GM19035 (cell line): ENCODE data around the gene PSMB9.
"Not testable (repeated sequence)": the region's sequence is repeated elsewhere in the genome, so short reads cannot be mapped to it uniquely, and the experiment has no call there.

ENCODE experiments used
- ATAC-seq: cut with Tn5 transposase; IDR thresholded peaks from one replicate; pipeline ENCODE4 v1.9.1; 2021; ENCODE audit not compliant: unreplicated experiment

The PSMB9 gene

GRCh38 chr6:32853541-32854375 is at the start of gene PSMB9, which contains the start of gene TAP1:
PSMB9 (plus strand) TSS chr6:32854192; CDS start chr6:32854230, 38 bp downstream.
TAP1 (minus strand) TSS chr6:32853704; CDS start chr6:32853636, 68 bp downstream.
- ATAC-seq = peak; percentile 81

GRCh38 chr6:32805404-32805803 is 48.6 kb upstream of the PSMB9 start:
- ATAC-seq = not testable (repeated sequence)

- no peak for ATAC-seq
These were observed 46.9 kb upstream of the PSMB9 start for GRCh38 chr6:32807020-32807580.

- ATAC-seq = no peak
These were observed 44.8 kb upstream of the PSMB9 start for GRCh38 chr6:32809171-32809570.

DNA sequence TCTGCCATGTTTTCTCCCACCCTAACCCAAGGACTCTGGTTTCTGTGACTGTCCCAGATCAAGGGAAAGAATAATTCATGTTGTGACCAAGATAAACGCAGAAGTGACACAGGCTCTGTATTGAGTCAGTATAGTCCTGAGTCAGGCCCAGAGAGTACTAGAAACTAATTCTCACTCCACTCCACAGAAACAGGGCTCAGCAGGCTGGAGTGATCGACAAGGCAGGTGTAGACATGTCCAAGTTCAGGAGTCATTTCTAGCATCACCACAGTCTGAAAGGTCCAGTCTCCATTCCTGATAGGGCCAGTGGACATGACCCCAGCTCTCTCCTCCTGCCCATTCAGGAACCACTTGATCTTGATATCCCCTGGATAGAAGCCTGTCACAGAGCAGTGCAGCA is 39.8 kb upstream of the PSMB9 start:
- no peak for ATAC-seq

- no peak for ATAC-seq
These were observed 38.9 kb upstream of the PSMB9 start for GRCh38 chr6:32815115-32815514.

DNA sequence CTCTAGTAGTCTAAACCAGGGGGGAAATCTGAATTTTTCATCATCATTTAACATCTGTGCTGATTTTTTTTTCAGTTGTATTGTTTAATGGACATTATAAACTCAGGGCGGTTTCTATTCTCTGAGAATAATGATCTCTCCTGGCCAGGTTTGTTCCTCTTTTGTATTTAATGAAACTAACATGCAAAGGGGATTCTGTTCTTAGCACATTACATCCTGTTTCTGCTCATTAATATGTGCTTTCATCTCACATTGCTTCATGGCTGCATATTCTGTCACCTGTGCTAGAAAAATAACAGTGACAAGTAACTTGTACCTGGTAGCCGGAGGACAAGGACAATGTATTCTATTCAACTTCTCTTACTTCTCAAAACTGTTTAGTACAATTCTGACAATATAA is 38.0 kb upstream of the PSMB9 start:
- ATAC-seq = peak; percentile 55

DNA sequence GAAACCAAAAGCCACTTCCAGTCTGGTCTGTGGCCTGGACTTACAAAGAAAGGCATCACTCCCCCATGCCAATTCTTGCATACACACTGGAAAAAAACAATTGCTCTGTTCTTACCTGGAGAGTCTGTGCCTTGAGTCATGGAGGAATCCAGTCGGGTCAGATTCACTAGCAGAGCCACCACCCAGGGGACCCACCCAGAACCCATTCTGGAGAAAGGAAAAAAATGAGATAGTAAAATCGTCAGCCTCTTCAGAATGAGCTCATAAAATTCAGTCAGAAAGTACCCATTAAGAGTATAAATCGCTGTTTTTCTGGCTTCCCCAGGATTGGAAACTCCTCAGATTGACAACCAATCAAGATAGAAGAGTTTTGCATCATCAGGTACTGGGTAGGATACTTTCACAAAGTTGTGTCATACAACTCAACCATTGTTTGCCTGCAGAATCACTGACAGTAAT is 37.2 kb upstream of the PSMB9 start, which contains the start of gene HLA-DOB:
TSS of gene HLA-DOB (minus strand) at position 257 of the 459 bp plus-strand sequence. CDS start at position 206, 51 bp downstream.
- ATAC-seq = peak; percentile 58

GRCh38 chr6:32818867-32819266 is 35.1 kb upstream of the PSMB9 start:
- no peak for ATAC-seq

- no peak for ATAC-seq
These were observed 34.3 kb upstream of the PSMB9 start for GRCh38 chr6:32819729-32820128.

DNA sequence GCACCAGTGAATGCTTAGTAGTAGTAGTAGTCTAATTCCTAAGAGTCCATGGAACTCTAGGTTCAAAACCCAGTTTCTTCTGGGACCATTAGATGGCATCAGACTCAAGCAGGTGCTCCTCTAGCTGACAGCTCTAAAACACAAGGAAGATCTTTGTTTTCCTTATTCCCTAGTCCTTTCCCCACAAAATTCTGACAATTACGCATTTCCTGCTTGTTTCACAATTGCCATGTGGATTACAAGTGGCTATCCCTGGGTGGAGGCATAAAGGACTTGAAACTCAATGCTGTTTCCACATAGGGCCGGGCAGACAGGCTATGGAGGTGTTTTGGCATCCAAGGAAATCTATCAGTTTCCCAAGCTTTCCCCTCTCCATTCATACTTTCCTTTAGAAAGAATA is 28.0 kb upstream of the PSMB9 start:
- no peak for ATAC-seq

DNA sequence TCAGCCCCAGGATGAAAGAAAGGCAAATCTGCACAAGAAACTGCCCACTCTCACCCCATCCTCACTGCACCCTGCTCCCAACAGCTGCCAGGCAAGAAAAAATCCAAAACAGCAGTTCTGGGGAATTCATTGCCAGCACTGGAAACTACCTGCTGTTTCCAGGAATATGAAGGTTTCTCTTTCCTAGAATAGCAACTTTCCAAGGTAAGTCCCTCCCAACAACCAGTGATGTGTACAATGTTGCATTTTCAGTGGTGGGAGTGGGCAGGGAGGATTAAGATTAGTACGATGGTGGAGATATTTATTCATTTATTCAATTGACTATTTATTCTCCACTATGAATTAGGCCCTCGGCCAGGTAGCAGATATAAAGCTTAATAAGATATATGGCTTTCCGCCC is 27.0 kb upstream of the PSMB9 start:
- no peak for ATAC-seq

- no peak for ATAC-seq
These were observed 24.5 kb upstream of the PSMB9 start for GRCh38 chr6:32829495-32829894.

DNA sequence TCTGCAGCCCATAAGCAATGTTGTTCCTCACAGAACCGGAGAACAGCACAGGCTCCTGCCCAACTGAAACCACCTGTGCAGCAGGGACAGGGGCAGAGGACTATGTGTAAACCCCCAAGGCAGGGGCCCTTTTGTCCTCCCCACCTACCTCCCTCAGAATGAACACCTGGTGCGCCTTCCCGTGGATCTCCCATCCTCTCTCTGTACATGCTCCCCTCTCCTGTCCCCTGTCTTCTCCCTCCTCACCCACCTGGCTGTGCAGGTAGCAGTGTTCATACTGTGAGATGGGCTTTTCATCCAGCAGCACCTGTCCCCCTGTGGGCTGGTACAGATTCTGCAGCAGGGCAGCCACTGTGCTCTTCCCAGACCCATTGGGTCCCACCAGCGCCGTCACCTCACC is 24.0 kb upstream of the PSMB9 start:
- no peak for ATAC-seq

GRCh38 chr6:32830936-32831335 is 23.1 kb upstream of the PSMB9 start:
- no peak for ATAC-seq

- no peak for ATAC-seq
These were observed 21.5 kb upstream of the PSMB9 start for GRCh38 chr6:32832535-32832934.

GRCh38 chr6:32833664-32834063 is 20.3 kb upstream of the PSMB9 start:
- ATAC-seq = no peak

- ATAC-seq = no peak
These were observed 18.7 kb upstream of the PSMB9 start for GRCh38 chr6:32835167-32835893.

DNA sequence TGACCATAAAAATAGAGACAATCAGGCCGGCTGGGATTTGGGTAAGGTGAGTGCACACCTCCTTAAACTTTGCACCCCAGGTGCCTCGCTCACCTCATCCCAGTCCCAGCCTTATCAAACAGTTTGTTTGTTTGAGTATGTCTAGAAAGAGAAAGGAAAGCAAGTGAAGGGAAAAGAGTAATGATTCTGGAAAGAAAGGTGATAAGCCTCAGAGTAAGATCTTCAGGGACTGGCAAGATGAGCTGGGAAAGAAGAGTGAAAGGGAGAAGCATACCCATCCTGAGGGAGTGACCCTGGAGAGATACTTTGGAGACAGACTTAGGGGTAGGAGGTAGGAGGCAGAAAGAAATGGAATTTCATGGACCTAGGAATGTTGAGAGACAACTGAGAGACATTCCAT is 17.1 kb upstream of the PSMB9 start:
- no peak for ATAC-seq

- no peak for ATAC-seq
These were observed 16.3 kb upstream of the PSMB9 start for GRCh38 chr6:32837651-32838113.
